ENCODE data around the gene IFNL4.

Gene IFNL4

GRCh38 chr19:39199025-39199424 is 49.6 kb downstream of the IFNL4 start:
- H3K9me3 ChIP-seq (ENCODE audit: insufficient read depth, low read length) = no peaks in the 10 kb centered on the region
- peaks cover 5% of the 10 kb centered on the region for H3K4me1 ChIP-seq (ENCODE audit: insufficient read depth, insufficient read length)
- no peaks in the 10 kb centered on the region for H3K36me3 ChIP-seq (ENCODE audit: insufficient read depth, insufficient read length, low read length)
- TF ChIP-seq ZNF274 (IDR thresholded peaks at IDR 0.05; ENCODE audit: low read depth, low read length) = no peak
- TF ChIP-seq YY1 (IDR thresholded peaks at IDR 0.05; ENCODE audit: insufficient read depth, insufficient read length) = no peak
- TF ChIP-seq SUZ12 (IDR thresholded peaks at IDR 0.05; ENCODE audit: extremely low read depth, insufficient read depth, insufficient read length) = no peak
- H3K4me3 ChIP-seq (ENCODE audit: insufficient read length, low read depth) = no peak overlapping the region
- DNase-seq (ENCODE audit: low read depth, low spot score) = no peak
- no peak overlapping the region for H3K9ac ChIP-seq (ENCODE audit: insufficient read length, low read depth)
- H3K27me3 ChIP-seq (ENCODE audit: insufficient read depth, insufficient read length) = peaks cover 42% of the 10 kb centered on the region

- Histone ChIP-seq H3K4me3 (ENCODE audit: insufficient read length, low read depth) (no peak overlapping the region), H3K9ac (ENCODE audit: insufficient read length, low read depth) (no peak overlapping the region), H3K36me3 (ENCODE audit: insufficient read depth, insufficient read length, low read length) (no peaks in the 10 kb centered on the region), H3K9me3 (ENCODE audit: insufficient read depth, low read length) (no peaks in the 10 kb centered on the region), H3K4me1 (ENCODE audit: insufficient read depth, insufficient read length) (peaks cover 5% of the 10 kb centered on the region), H3K27me3 (ENCODE audit: insufficient read depth, insufficient read length) (peaks cover 42% of the 10 kb centered on the region)
- no peak for TF ChIP-seq ZNF274 (IDR thresholded peaks at IDR 0.05; ENCODE audit: low read depth, low read length)
- no peak for DNase-seq (ENCODE audit: low read depth, low spot score)
These were observed 50.8 kb downstream of the IFNL4 start for GRCh38 chr19:39197808-39198207.

- peak within 1 kb of the TSS; percentile 18 for H3K4me3 ChIP-seq (ENCODE audit: insufficient read length, low read depth)
- no peak for DNase-seq (ENCODE audit: low read depth, low spot score)
- peak within 1 kb of the TSS; percentile 42 for H3K9ac ChIP-seq (ENCODE audit: insufficient read length, low read depth)
These were observed 51.6 kb downstream of the IFNL4 start, which contains the start of gene NCCRP1 for GRCh38 chr19:39196860-39197562. NCCRP1 (plus strand) TSS chr19:39196964; CDS start chr19:39196983, 19 bp downstream.

GRCh38 chr19:39196320-39196719 is 52.3 kb downstream of the IFNL4 start:
- H3K4me1 ChIP-seq (ENCODE audit: insufficient read depth, insufficient read length) = peaks cover 1% of the 10 kb centered on the region
- H3K9me3 ChIP-seq (ENCODE audit: insufficient read depth, low read length) = no peaks in the 10 kb centered on the region
- DNase-seq (ENCODE audit: low read depth, low spot score) = no peak
- TF ChIP-seq ZNF274 (IDR thresholded peaks at IDR 0.05; ENCODE audit: low read depth, low read length) = no peak
- no peak for TF ChIP-seq YY1 (IDR thresholded peaks at IDR 0.05; ENCODE audit: insufficient read depth, insufficient read length)
- TF ChIP-seq SUZ12 (IDR thresholded peaks at IDR 0.05; ENCODE audit: extremely low read depth, insufficient read depth, insufficient read length) = no peak
- H3K36me3 ChIP-seq (ENCODE audit: insufficient read depth, insufficient read length, low read length) = no peaks in the 10 kb centered on the region
- no peak overlapping the region for H3K4me3 ChIP-seq (ENCODE audit: insufficient read length, low read depth)
- H3K9ac ChIP-seq (ENCODE audit: insufficient read length, low read depth) = no peak overlapping the region
- H3K27me3 ChIP-seq (ENCODE audit: insufficient read depth, insufficient read length) = peaks cover 42% of the 10 kb centered on the region

More at GRCh38 chr19:39196860-39197562, 51.6 kb downstream of the IFNL4 start, which contains the start of gene NCCRP1:
- peaks cover 1% of the 10 kb centered on the region for H3K4me1 ChIP-seq (ENCODE audit: insufficient read depth, insufficient read length)
- H3K9me3 ChIP-seq (ENCODE audit: insufficient read depth, low read length) = no peaks in the 10 kb centered on the region
- TF ChIP-seq SUZ12 (IDR thresholded peaks at IDR 0.05; ENCODE audit: extremely low read depth, insufficient read depth, insufficient read length) (no peak), YY1 (IDR thresholded peaks at IDR 0.05; ENCODE audit: insufficient read depth, insufficient read length) (no peak), ZNF274 (IDR thresholded peaks at IDR 0.05; ENCODE audit: low read depth, low read length) (no peak)
- H3K27me3 ChIP-seq (ENCODE audit: insufficient read depth, insufficient read length) = peaks cover 42% of the 10 kb centered on the region
- no peaks in the 10 kb centered on the region for H3K36me3 ChIP-seq (ENCODE audit: insufficient read depth, insufficient read length, low read length)
